Caco-2 (cell line): ENCODE measurements around the gene NUTF2. TPM values are rescaled to one million over a fixed set of nuclear protein-coding genes. Genes with fewer than 3 reads are reported as not detected.
A peak's percentile ranks its signal among the peaks of the same experiment; 100 is the strongest.

Experiments
- BruUV-seq: library from RNA; stranded (reverse); fragments of 400-500 nt; replicated peaks from 2 replicates; lab custom pipeline; 2021; lab: Mats Ljungman, UMichigan
- CTCF ChIA-PET: fragments of 300-600 bp; sonication (Branson Sonifier 250); formaldehyde crosslinking; loops from one replicate; lab custom pipeline; 2022; ENCODE audit warnings: antibody characterized with exemption; lab: Charles Lee
- POLR2A ChIA-PET: fragments of 300-600 bp; sonication (Branson Sonifier 250); formaldehyde crosslinking; loops from one replicate; lab custom pipeline; 2022; ENCODE audit warnings: antibody characterized with exemption; lab: Charles Lee
- DNase-seq, 2 experiments: peaks; one replicate each; pipeline versions ENCODE4 v3.0.0 to v3.0.0-alpha.2; 2020 to 2022
- H3K27me3 ChIP-seq: replicated peaks from 2 replicates; pipeline ENCODE4 v1.6.0; 2011; ENCODE audit warnings: low read length; ENCODE audit not compliant: control insufficient read depth, insufficient read depth
- H3K36me3 ChIP-seq: 2 replicates; pipeline ENCODE4 v1.5.1; 2011; ENCODE audit warnings: low read length; ENCODE audit not compliant: control insufficient read depth, insufficient read depth
- H3K4me1 ChIP-seq: fragments of 250-450 bp; sonication (Bioruptor Pico); 2 replicates; pipeline ENCODE4 v1.5.1; 2020; ENCODE audit warnings: mild to moderate bottlenecking
- H3K4me3 ChIP-seq: 2 replicates; pipeline ENCODE4 v1.5.1; 2011; ENCODE audit warnings: low read depth, mild to moderate bottlenecking, control low read depth, low read length
- H3K9me3 ChIP-seq: fragments of 250-450 bp; sonication (Bioruptor Pico); 2 replicates; pipeline ENCODE4 v1.5.1; 2020; ENCODE audit warnings: mild to moderate bottlenecking, moderate library complexity
- H3K27ac Mint-ChIP-seq: one replicate; pipeline ENCODE4 v1.8.0; 2022; ENCODE audit warnings: mixed read lengths; ENCODE audit not compliant: unreplicated experiment
- H3K27me3 Mint-ChIP-seq: one replicate; pipeline ENCODE4 v1.8.0; 2022; ENCODE audit warnings: mixed read lengths; ENCODE audit not compliant: insufficient read depth, unreplicated experiment
- H3K36me3 Mint-ChIP-seq: one replicate; pipeline ENCODE4 v1.8.0; 2022; ENCODE audit warnings: mild to moderate bottlenecking, mixed read lengths; ENCODE audit not compliant: insufficient read depth, unreplicated experiment
- H3K4me1 Mint-ChIP-seq: one replicate; pipeline ENCODE4 v1.8.0; 2022; ENCODE audit warnings: low read depth, mixed read lengths; ENCODE audit not compliant: unreplicated experiment
- H3K4me3 Mint-ChIP-seq: one replicate; pipeline ENCODE4 v1.8.0; 2022; ENCODE audit warnings: mild to moderate bottlenecking, moderate library complexity, mixed read lengths; ENCODE audit not compliant: unreplicated experiment
- H3K9me3 Mint-ChIP-seq: one replicate; pipeline ENCODE4 v1.8.0; 2022; ENCODE audit warnings: mixed read lengths; ENCODE audit not compliant: unreplicated experiment
- CTCF ChIP-seq, 2 experiments: fragments of 200-600 bp in 1 of 2; IDR thresholded peaks; 1 replicate in 1 of 2; 2 replicates in 1 of 2; pipeline versions ENCODE4 v1.5.1 to v1.8.0; 2011 to 2022; ENCODE audit warnings: antibody characterized with exemption in 1 of 2, control low read depth in 1 of 2, inconsistent platforms in 1 of 2, low read depth in 1 of 2, low read length in 1 of 2, mild to moderate bottlenecking in 1 of 2, moderate library complexity in 1 of 2; ENCODE audit not compliant: insufficient read depth in 1 of 2, severe bottlenecking in 1 of 2, unreplicated experiment in 1 of 2
- intact Hi-C: fragments of 100-400 bp; cut with micrococcal nuclease; formaldehyde crosslinking; loops from one replicate; pipeline ENCODE4 v1.10.0; 2022; ENCODE audit not compliant: unreplicated experiment
- total RNA-seq: library from RNA; stranded (reverse); gene quantifications from 2 replicates; pipeline ENCODE4 v1.2.3, GENCODE V29; 2022

NUTF2 gene
- total RNA-seq, 1 experiment from 2014 or later, result 239 TPM

GRCh38 chr16:67919622-67920221 lies 73.0 kb downstream of the NUTF2 start:
- CTCF ChIA-PET, result interaction anchor here (0.5 to 2.0 kb wide), 4 partner anchors 36 to 406 kb away, joined by 3 to 12 read pairs (median 6); partner anchors contain the start of genes RANBP10 and TSNAXIP1

More at GRCh38 chr16:67919622-67920221, 73.0 kb downstream of the NUTF2 start:
- peak in 1 of 2 experiments; percentile 30 for TF ChIP-seq CTCF (IDR thresholded peaks at IDR 0.05; ENCODE audit: insufficient read depth in 1 of 2, low read depth in 1 of 2, low read length in 1 of 2, severe bottlenecking in 1 of 2, unreplicated experiment in 1 of 2)
- Mint-ChIP-seq H3K36me3 (peaks cover 7% of the 10 kb centered on the region), H3K27ac (no peak overlapping the region), H3K9me3 (no peaks in the 10 kb centered on the region), H3K27me3 (no peaks in the 10 kb centered on the region), H3K4me1 (peaks cover 7% of the 10 kb centered on the region), H3K4me3 (no peak overlapping the region)
- BruUV-seq, result no TSS peak
- POLR2A ChIA-PET, result interaction anchor here (0.6 kb wide), 1 partner anchor 304 kb away, joined by 9 read pairs; no protein-coding TSS in a partner anchor
- Histone ChIP-seq H3K9me3 (no peaks in the 10 kb centered on the region), H3K4me1 (no peaks in the 10 kb centered on the region), H3K27me3 (no peaks in the 10 kb centered on the region), H3K4me3 (no peak overlapping the region), H3K36me3 (peaks cover 6% of the 10 kb centered on the region)
- intact Hi-C loops, result no loop called here
- DNase-seq, result no peak

Other genes starting within 250 kb of the NUTF2 start
- 27.3 and 36.3 TPM in 2 replicates for gene CARMIL2, start 201.8 kb upstream of the NUTF2 start, total RNA-seq
- 38.6 and 46.1 TPM in 2 replicates for gene ACD, start 186.7 kb upstream of the NUTF2 start, total RNA-seq
- 7.1 and 8.4 TPM in 2 replicates for gene PARD6A, start 186.0 kb upstream of the NUTF2 start, total RNA-seq
- 7.3 and 8.9 TPM in 2 replicates for gene ENKD1, start 180.2 kb upstream of the NUTF2 start, total RNA-seq
- 0.34 and 0.53 TPM in 2 replicates for gene C16orf86, start 180.1 kb upstream of the NUTF2 start, total RNA-seq
- 12.7 and 13.4 TPM in 2 replicates for gene GFOD2, start 127.6 kb upstream of the NUTF2 start, total RNA-seq
- 21.8 and 23.8 TPM in 2 replicates for gene RANBP10, start 40.4 kb upstream of the NUTF2 start, total RNA-seq
- 0.84 and 0.91 TPM in 2 replicates for gene TSNAXIP1, start 40.0 kb upstream of the NUTF2 start, total RNA-seq
- gene THAP11, start 4.6 kb upstream of the NUTF2 start, total RNA-seq, result 46.8 and 50.5 TPM in 2 replicates
- gene CENPT, start 760 bp downstream of the NUTF2 start, total RNA-seq, result 70.9 and 80.1 TPM in 2 replicates
- 124 and 139 TPM in 2 replicates for gene EDC4, start 26.1 kb downstream of the NUTF2 start, total RNA-seq
- 0.93 TPM in 1 of 2 replicates, not detected in the other for gene NRN1L, start 38.0 kb downstream of the NUTF2 start, total RNA-seq
- gene PSKH1, start 46.3 kb downstream of the NUTF2 start, total RNA-seq, result 35.1 and 41.3 TPM in 2 replicates
- gene CTRL, start 84.9 kb downstream of the NUTF2 start, total RNA-seq, result 0.66 and 2.3 TPM in 2 replicates
- gene PSMB10, start 89.9 kb downstream of the NUTF2 start, total RNA-seq, result 26.9 and 31.6 TPM in 2 replicates
- gene LCAT, start 97.2 kb downstream of the NUTF2 start, total RNA-seq, result 26.3 and 33.3 TPM in 2 replicates
- gene SLC12A4, start 121.7 kb downstream of the NUTF2 start, total RNA-seq, result 97.0 and 107 TPM in 2 replicates
- gene DPEP3, start 133.6 kb downstream of the NUTF2 start, total RNA-seq, result not detected in 2 replicates
- gene DPEP2, start 152.6 kb downstream of the NUTF2 start, total RNA-seq, result not detected in 2 replicates
- not detected in 2 replicates for gene DPEP2NB, start 169.0 kb downstream of the NUTF2 start, total RNA-seq
- gene DDX28, start 176.3 kb downstream of the NUTF2 start, total RNA-seq, result 15.9 and 17.1 TPM in 2 replicates
- 33.6 and 37.4 TPM in 2 replicates for gene DUS2, start 176.4 kb downstream of the NUTF2 start, total RNA-seq
- gene NFATC3, start 238.4 kb downstream of the NUTF2 start, total RNA-seq, result 40.0 and 43.9 TPM in 2 replicates